GM21528 (cell line): Measurements from ENCODE around the gene HELZ.
"Not testable (repeated sequence)": the region's sequence is repeated elsewhere in the genome, so short reads cannot be mapped to it uniquely, and the experiment has no call there.

ENCODE experiments used
- ATAC-seq: cut with Tn5 transposase; IDR thresholded peaks from one replicate; pipeline ENCODE4 v1.9.1; 2021; ENCODE audit warnings: mild to moderate bottlenecking, moderate library complexity; ENCODE audit not compliant: unreplicated experiment, low FRiP score

The HELZ gene

GRCh38 chr17:67200727-67201301 lies 44.2 kb downstream of the HELZ start:
- no peak for ATAC-seq

DNA sequence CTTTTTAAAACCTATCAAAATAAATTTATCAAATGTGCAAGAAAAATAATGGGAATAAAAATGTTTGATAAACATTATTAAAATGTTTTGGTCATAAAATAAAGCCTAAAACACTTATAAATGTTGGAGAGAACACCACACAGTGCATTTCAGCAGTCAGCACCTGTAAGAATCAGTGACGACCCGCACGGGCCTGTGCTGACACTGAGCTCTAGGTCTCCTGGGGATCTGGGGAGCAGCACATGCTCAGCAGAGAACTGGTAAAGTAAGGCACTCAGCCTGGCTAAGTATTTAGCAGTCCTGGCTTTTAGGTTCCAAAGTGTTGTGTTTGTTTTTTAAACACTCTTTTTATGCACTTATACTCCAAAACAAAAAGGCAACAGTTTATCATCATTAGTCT lies 46.9 kb downstream of the HELZ start:
- no peak for ATAC-seq

GRCh38 chr17:67197023-67197422 lies 48.0 kb downstream of the HELZ start:
- not testable (repeated sequence) for ATAC-seq

DNA sequence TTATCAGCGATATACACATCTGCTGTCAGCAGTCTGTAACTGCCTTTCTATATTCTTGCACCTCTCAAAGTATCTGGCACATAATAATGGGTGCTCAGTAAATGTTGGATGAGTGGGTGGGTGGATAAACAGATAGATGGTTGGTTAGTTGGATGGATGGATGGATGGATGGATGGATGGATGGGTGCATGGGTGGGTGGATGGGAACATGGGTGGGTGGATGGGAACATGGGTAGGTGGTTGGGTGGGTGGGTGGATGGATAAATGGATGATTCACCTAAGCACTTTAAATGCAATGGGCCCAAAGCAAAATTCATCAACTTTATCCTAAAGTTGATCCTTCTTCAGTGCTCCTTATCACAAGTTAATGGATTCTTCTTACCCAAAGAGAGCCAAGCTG lies 48.6 kb downstream of the HELZ start:
- ATAC-seq: no peak

GRCh38 chr17:67194134-67194533 lies 50.9 kb downstream of the HELZ start:
- ATAC-seq: no peak

DNA sequence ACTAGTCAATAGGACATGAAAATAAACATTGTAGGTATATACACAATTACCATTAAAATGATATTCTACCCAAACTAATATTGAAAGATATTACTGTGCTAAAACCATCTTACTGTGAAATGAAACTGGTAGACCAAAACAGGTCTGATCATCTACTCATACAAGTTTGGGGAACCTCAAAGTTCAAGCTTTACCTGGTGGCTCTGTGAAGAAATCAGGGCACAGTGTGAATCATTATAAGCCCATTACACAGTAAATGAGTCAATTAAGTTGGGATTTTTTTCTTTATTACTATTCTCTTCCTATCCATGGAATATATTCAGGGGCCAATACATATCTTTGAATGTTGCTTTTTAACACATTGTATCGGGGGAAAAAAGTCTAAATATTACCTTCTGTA lies 57.1 kb downstream of the HELZ start:
- ATAC-seq: no peak

GRCh38 chr17:67186782-67187181 lies 58.2 kb downstream of the HELZ start:
- ATAC-seq: no peak

- ATAC-seq: no peak
These were observed 61.5 kb downstream of the HELZ start for GRCh38 chr17:67183531-67183930.

DNA sequence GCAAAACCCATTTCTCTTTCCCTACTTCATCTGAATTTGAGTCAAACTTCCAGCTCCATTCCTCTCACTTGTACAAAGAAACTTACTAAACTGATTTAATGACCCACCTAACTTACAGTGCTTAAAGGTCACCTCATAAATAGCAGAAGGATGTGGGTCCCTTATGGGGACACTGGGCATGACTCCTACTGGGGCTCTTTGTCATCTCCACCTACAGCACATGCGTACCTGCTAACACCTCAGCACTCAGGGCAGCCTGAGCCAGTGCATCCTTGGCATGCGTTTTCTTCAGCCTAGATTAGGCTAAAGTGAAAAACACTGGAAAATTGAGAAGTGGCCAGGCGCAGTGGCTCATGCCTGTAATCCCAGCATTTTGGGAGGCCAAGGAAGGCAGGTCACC lies 63.2 kb downstream of the HELZ start:
- no peak for ATAC-seq

- no peak for ATAC-seq
These were observed 64.7 kb downstream of the HELZ start for GRCh38 chr17:67180275-67180674.

- ATAC-seq: no peak
These were observed 66.4 kb downstream of the HELZ start for GRCh38 chr17:67178555-67178954.

DNA sequence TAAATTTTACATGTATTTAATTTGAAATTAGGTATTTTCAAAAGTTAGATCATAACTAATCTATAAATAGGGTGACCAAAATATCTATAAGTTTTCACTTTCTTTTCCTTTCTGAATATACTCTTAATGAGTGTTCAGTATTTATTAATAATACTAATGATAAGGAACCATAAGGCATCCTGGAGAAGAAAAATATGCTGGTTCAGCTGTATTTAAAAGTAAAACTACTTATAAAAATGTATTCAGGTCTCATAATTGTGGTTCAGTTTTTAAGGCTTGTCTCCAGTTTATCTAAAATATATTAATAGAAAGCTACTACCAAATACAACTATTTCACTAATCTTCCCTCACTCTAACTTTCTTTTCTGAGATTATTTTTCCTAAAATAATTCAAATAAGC lies 67.3 kb downstream of the HELZ start:
- ATAC-seq: no peak

DNA sequence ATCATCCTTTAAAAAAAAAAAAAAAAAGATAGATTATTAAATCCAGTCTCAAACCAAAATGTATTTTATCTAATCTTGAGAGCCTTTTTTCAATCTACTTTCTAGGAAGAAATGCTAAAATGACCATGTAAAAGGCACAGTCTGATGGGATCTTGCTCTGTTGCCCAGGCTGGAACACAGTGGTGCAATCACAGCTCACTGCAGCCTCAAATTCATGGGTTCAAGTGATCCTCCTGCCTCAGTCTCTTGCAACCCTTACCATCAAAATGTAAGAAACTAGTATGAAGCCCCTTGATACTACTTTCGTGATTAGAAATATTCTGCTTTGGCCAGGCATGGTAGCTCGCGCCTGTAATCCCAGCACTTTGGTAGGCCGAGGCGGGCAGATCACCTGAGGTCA lies 70.8 kb downstream of the HELZ start:
- ATAC-seq: no peak

DNA sequence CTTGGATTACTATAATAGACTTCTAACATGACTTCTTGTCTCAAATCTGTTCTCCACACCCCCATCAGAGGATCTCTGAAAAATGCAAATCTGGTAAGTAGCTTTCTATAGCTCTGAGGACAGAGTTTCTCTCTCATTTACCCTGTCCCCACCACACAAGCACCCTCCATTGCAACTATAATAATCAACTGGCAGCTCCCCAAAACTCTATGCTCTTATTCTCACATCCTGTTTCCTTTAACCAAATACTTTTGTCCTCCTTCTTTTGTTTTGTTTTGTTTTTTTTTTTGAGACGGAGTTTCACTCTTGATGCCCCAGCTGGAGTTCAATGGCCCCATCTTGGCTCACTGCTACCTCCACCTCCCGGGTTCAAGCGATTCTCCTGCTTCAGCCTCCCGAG lies 73.4 kb downstream of the HELZ start:
- ATAC-seq: peak; percentile 98

DNA sequence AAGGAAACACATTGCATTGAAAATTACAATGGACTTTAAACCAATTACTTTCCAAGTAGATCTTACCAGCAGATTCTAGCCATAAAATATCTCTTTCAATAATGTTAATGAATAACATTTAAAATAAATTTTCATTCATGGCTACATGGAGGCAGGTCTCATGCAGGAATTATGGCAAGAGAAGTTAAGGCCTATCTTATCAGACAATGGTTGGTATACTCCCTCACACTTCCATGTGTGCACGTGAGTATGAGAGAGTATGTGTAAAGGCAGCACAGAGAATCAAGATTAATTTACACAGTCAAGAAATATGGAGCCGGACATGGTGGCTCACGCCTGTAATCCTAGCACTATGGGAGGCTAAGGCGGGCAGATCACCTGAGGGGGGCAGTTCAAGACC lies 76.5 kb downstream of the HELZ start:
- ATAC-seq: no peak

DNA sequence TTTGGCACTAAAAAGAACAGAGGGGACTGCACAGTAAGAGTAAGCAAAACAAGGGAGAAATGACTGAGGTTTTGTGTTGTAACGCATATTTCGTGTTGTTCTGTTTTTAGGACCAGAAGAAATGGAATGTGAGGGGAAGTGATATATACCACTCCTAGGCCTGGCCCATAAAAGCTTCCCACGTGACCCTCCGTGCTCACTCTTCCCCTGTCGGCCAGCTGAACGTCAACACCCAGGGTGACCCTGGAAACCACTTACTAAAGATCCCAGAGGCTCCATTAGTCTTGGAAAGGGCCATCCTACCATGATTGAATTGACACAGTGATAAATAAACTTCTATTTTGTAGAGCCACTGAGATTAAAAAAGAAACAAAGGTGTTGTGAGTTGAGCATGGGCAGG lies 79.8 kb downstream of the HELZ start:
- no peak for ATAC-seq

DNA sequence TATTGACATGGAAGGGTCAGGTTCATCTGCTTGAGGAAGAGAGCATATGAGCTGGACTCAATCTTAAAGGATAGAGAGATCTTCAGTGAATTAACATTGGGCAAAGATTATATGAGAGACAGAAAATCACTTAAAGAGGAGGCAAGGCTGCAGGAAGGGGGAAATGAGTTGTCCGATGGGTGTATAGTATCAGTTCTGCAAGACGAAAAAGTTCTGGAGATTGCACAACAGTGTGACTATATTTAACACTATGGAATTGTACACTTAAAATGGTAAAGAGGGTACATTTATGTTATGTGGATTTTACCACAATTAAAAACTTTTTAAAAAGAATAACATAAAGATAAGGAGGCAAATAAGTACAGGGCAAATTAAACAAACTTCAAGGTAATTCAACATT lies 80.7 kb downstream of the HELZ start:
- no peak for ATAC-seq

DNA sequence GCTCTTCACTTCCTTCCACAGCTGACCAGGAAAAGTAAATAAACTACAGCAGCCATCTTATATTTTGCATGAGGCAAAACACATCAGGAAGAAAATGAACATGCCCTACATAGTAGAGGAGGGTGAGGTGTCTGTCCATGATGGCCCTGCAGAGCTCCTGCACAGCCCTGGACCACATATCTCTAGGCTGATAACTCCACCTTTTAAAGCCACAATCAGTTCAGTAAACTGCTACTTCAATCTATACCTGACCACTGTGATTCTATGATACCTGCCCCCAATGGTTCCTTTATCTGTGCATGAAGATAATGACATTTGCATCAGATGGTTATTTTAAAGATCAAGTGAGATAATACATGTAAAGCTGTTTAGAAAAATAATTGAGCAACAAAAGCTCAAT lies 82.2 kb downstream of the HELZ start:
- ATAC-seq: no peak

DNA sequence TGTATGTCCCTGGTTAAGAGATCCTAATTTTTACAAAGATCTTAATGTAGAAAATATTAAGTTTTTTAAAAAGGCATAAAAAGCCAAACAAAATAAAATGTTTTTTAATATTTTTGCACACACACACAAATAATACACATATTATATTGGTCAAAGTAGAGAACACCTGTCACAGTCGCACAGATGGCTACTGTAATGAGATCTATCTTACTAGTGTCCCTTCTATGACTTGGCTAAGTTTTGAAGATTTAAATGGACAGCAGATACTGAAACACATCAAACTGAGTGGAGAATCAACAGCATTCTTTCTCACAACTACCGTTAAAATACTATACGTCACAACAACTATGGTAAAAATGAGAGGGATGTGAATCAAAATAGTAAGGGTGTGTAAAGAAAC lies 83.4 kb downstream of the HELZ start:
- ATAC-seq: no peak

DNA sequence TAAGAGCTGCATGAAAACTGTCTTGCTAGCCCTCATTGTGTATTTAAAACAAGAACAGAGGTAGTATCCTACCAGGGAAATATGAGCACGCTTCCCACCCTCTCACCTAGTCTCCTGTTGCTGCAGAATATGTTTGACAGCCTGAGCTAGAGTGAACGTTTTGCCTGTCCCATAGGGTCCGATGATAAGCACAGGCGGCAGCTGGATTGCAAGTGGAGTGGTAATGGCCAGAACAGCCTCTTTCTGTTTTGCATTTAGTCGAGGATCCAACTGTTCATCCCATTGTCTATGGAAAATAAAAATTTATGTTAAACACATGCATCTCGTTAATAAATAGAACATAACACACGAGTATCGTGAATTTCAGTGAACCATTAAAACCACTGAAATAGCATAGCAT lies 84.2 kb downstream of the HELZ start:
- no peak for ATAC-seq

DNA sequence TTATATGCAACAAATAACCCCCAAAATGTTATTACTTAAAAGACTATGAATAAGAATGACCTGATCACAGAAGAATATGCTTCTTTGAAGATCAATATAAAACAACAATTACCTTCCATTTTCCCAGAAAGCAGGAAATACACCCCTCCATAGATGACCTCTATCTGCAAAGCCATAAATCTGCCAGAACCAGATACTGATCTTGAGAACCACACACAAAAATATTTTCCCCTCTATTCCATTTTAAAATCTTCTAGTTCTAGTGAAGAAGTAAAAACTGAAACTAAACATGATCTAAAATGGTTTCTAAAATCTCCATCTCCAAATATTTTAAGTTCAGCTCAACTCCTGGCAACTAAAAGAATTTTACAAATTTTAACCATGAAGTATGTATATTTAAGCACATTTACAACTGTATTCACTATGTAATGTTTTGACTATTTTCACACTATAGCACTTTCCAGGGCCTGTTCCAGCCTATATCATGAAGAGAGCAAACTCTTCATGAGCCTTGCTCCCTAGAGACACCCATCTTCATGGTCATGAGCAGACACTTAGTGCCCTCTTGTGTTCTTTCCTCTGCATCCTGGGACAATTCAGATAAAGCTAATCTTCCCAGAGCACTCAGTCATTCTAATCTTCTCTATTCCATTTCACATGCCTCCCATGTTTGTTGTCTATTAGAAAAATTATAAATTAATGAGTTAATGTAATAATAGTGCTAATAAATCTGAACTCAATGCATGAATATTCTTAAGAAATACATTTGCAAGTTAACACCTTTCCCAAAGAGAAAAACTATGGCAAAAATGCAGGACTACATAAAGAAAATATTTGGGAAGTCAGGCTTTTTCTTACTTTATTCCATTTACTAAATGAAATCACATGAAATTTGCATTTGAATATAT lies 87.0 kb downstream of the HELZ start:
- no peak for ATAC-seq
